Measurements from ENCODE around the gene LYRM9.

DNA sequence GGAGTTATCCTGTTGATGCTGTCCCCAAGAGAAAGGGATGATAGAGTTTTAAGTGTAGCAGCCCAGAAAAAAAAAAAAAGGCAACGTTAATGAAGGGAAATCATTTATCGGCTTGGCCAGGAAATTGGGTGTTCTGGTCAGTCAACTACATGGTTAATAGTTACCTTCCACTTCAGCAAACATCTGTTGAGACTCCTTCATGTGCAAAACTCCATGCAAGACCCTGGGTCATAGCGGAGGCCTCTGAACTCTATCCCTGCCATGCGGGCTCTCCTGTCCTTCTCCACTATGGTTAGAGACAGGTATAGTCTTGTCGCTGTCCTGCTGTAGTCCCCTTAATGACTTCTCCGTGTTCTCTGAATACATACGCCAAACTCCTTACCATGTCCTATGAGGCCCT is 3.5 kb upstream of the LYRM9 start:
- no peak for TF ChIP-seq TAF1 (IDR thresholded peaks at IDR 0.05; ENCODE audit: low read depth)
- no peak for TF ChIP-seq EP300 (conservative IDR thresholded peaks at IDR 0.05; ENCODE audit: poor library complexity, severe bottlenecking)
- TF ChIP-seq, protein P1, sequence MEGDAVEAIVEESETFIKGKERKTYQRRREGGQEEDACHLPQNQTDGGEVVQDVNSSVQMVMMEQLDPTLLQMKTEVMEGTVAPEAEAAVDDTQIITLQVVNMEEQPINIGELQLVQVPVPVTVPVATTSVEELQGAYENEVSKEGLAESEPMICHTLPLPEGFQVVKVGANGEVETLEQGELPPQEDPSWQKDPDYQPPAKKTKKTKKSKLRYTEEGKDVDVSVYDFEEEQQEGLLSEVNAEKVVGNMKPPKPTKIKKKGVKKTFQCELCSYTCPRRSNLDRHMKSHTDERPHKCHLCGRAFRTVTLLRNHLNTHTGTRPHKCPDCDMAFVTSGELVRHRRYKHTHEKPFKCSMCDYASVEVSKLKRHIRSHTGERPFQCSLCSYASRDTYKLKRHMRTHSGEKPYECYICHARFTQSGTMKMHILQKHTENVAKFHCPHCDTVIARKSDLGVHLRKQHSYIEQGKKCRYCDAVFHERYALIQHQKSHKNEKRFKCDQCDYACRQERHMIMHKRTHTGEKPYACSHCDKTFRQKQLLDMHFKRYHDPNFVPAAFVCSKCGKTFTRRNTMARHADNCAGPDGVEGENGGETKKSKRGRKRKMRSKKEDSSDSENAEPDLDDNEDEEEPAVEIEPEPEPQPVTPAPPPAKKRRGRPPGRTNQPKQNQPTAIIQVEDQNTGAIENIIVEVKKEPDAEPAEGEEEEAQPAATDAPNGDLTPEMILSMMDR (IDR thresholded peaks at IDR 0.05; ENCODE audit: poor library complexity, severe bottlenecking): no peak
- no peak for TF ChIP-seq RAD21 (conservative IDR thresholded peaks at IDR 0.05)
- TF ChIP-seq POLR2AphosphoS5 (IDR thresholded peaks at IDR 0.05): no peak
- TF ChIP-seq EZH2 (IDR thresholded peaks at IDR 0.05; ENCODE audit: borderline replicate concordance, insufficient read depth, low read length, poor library complexity, severe bottlenecking): no peak
- no peak for TF ChIP-seq MXI1 (conservative IDR thresholded peaks at IDR 0.05; ENCODE audit: poor library complexity, severe bottlenecking)
- TF ChIP-seq SMC3 (conservative IDR thresholded peaks at IDR 0.05; ENCODE audit: poor library complexity): no peak
- TF ChIP-seq, protein P2, sequence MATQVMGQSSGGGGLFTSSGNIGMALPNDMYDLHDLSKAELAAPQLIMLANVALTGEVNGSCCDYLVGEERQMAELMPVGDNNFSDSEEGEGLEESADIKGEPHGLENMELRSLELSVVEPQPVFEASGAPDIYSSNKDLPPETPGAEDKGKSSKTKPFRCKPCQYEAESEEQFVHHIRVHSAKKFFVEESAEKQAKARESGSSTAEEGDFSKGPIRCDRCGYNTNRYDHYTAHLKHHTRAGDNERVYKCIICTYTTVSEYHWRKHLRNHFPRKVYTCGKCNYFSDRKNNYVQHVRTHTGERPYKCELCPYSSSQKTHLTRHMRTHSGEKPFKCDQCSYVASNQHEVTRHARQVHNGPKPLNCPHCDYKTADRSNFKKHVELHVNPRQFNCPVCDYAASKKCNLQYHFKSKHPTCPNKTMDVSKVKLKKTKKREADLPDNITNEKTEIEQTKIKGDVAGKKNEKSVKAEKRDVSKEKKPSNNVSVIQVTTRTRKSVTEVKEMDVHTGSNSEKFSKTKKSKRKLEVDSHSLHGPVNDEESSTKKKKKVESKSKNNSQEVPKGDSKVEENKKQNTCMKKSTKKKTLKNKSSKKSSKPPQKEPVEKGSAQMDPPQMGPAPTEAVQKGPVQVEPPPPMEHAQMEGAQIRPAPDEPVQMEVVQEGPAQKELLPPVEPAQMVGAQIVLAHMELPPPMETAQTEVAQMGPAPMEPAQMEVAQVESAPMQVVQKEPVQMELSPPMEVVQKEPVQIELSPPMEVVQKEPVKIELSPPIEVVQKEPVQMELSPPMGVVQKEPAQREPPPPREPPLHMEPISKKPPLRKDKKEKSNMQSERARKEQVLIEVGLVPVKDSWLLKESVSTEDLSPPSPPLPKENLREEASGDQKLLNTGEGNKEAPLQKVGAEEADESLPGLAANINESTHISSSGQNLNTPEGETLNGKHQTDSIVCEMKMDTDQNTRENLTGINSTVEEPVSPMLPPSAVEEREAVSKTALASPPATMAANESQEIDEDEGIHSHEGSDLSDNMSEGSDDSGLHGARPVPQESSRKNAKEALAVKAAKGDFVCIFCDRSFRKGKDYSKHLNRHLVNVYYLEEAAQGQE (IDR thresholded peaks at IDR 0.05; ENCODE audit: borderline replicate concordance): no peak
